ENCODE measurements around the gene LYVE1. TPM values are rescaled to one million over a fixed set of nuclear protein-coding genes. Genes with fewer than 3 reads are reported as not detected.

Gene LYVE1
- total RNA-seq, 2 donors from 2014 or later = 6.9 to 31.4 TPM

DNA sequence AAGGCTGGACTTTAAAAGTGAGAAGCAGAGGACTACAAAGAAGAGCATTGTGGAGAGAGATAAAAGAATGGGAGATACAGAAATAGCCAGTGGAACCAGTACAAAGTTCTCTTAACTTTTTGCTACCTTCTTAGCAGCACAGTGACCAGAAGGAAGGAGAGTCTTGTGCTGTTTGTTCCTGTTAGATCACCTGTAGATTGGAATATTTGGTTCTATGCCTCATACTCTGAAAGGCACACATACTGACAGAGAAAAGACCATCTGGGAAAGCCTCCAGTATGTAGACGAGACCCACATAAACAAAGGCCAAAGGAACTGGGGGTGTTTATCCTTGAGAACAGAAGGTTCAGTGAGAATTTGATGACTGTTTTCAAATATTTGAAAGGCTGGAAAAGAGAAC lies 46.2 kb downstream of the LYVE1 start:
- Histone ChIP-seq H3K4me1 (no peaks in the 10 kb centered on the region), H3K9me3 (no peaks in the 10 kb centered on the region), H3K36me3 (replicated peaks in 1 of 2; ENCODE audit: insufficient read depth in 1 of 2, low read depth in 2 of 2) (peaks cover 0 to 8% of the 10 kb centered on the region in 2 donors), H3K4me3 (no peak overlapping the region), H3K27ac (no peak overlapping the region), H3K27me3 (no peaks in the 10 kb centered on the region)
- no peak for TF ChIP-seq POLR2A (IDR thresholded peaks at IDR 0.05)
- TF ChIP-seq, protein P1, sequence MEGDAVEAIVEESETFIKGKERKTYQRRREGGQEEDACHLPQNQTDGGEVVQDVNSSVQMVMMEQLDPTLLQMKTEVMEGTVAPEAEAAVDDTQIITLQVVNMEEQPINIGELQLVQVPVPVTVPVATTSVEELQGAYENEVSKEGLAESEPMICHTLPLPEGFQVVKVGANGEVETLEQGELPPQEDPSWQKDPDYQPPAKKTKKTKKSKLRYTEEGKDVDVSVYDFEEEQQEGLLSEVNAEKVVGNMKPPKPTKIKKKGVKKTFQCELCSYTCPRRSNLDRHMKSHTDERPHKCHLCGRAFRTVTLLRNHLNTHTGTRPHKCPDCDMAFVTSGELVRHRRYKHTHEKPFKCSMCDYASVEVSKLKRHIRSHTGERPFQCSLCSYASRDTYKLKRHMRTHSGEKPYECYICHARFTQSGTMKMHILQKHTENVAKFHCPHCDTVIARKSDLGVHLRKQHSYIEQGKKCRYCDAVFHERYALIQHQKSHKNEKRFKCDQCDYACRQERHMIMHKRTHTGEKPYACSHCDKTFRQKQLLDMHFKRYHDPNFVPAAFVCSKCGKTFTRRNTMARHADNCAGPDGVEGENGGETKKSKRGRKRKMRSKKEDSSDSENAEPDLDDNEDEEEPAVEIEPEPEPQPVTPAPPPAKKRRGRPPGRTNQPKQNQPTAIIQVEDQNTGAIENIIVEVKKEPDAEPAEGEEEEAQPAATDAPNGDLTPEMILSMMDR (IDR thresholded peaks at IDR 0.05) = no peak
- 63 to 74% methylated on average over 1 of the region's 1 CpG for WGBS, 2 donors
- ATAC-seq (no peak), DNase-seq (no peak)
- intact Hi-C loops (cut with DNase I) = no loop called here

- peaks cover 0 to 8% of the 10 kb centered on the region in 2 donors for H3K36me3 ChIP-seq (replicated peaks in 1 of 2; ENCODE audit: insufficient read depth in 1 of 2, low read depth in 2 of 2)
- DNase-seq = no peak
Measured at GRCh38 chr11:10520562-10520961, 47.9 kb downstream of the LYVE1 start.

GRCh38 chr11:10519630-10520029 lies 48.8 kb downstream of the LYVE1 start:
- H3K36me3 ChIP-seq (replicated peaks in 1 of 2; ENCODE audit: insufficient read depth in 1 of 2, low read depth in 2 of 2) = peaks cover 0 to 6% of the 10 kb centered on the region in 2 donors
- H3K27me3 ChIP-seq = no peaks in the 10 kb centered on the region
- intact Hi-C loops (cut with DNase I) = no loop called here
- H3K9me3 ChIP-seq = no peaks in the 10 kb centered on the region
- H3K4me3 ChIP-seq = no peak overlapping the region
- no peak for ATAC-seq
- TF ChIP-seq POLR2A (IDR thresholded peaks at IDR 0.05) = no peak
- TF ChIP-seq, protein P1 (IDR thresholded peaks at IDR 0.05) = no peak
- H3K27ac ChIP-seq = no peak overlapping the region
- DNase-seq = no peak
- H3K4me1 ChIP-seq = no peaks in the 10 kb centered on the region
- 84 to 98% methylated on average over 2 of the region's 2 CpGs for WGBS, 2 donors

More at GRCh38 chr11:10520562-10520961, 47.9 kb downstream of the LYVE1 start:
- no peaks in the 10 kb centered on the region for H3K4me1 ChIP-seq
- intact Hi-C loops (cut with DNase I) = no loop called here
- no peaks in the 10 kb centered on the region for H3K9me3 ChIP-seq
- no peak overlapping the region for H3K4me3 ChIP-seq
- H3K27ac ChIP-seq = no peak overlapping the region
- no peaks in the 10 kb centered on the region for H3K27me3 ChIP-seq
- TF ChIP-seq, protein P1 (IDR thresholded peaks at IDR 0.05) = no peak
- TF ChIP-seq POLR2A (IDR thresholded peaks at IDR 0.05) = no peak
- 88 to 96% methylated on average over 2 of the region's 2 CpGs for WGBS, 2 donors
- ATAC-seq = no peak

- intact Hi-C loops (cut with DNase I) = no loop called here
- DNase-seq = no peak
- H3K9me3 ChIP-seq = no peaks in the 10 kb centered on the region
- TF ChIP-seq, protein P1 (IDR thresholded peaks at IDR 0.05) = no peak
- no peak for TF ChIP-seq POLR2A (IDR thresholded peaks at IDR 0.05)
- no peak overlapping the region for H3K27ac ChIP-seq
- H3K27me3 ChIP-seq = no peaks in the 10 kb centered on the region
- H3K4me3 ChIP-seq = no peak overlapping the region
- no peaks in the 10 kb centered on the region for H3K4me1 ChIP-seq
- peaks cover 0 to 4% of the 10 kb centered on the region in 2 donors for H3K36me3 ChIP-seq (replicated peaks in 1 of 2; ENCODE audit: insufficient read depth in 1 of 2, low read depth in 2 of 2)
- ATAC-seq = no peak
- WGBS, 2 donors = 90 to 94% methylated on average over 2 of the region's 2 CpGs
Measured at GRCh38 chr11:10518891-10519290, 49.6 kb downstream of the LYVE1 start.

DNA sequence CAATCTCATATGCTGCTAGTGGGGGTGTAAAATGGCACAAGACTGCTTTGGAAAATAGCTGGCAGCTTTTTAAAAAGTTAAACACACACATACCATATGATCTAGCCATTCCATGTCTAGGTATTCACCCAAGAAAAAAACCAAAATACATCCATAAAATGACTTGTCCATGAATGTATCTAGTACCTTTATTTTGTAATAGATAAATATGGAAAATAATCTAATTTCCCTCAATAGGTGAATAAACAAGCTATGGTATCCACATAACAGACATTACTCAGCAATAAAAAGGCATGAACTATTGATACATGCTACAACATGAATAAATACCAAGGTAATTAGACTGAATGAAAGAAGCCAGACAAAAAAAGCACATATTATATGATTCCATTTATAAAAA lies 50.3 kb downstream of the LYVE1 start:
- TF ChIP-seq, protein P1 (IDR thresholded peaks at IDR 0.05) = no peak
- no peak for TF ChIP-seq POLR2A (IDR thresholded peaks at IDR 0.05)
- ATAC-seq (no peak), DNase-seq (no peak)
- H3K36me3 ChIP-seq (replicated peaks in 1 of 2; ENCODE audit: insufficient read depth in 1 of 2, low read depth in 2 of 2) = peaks cover 0 to 4% of the 10 kb centered on the region in 2 donors
- no peak overlapping the region for H3K4me3 ChIP-seq
- H3K27ac ChIP-seq = no peak overlapping the region
- no peaks in the 10 kb centered on the region for H3K9me3 ChIP-seq
- no peaks in the 10 kb centered on the region for H3K27me3 ChIP-seq
- intact Hi-C loops (cut with DNase I) = no loop called here
- H3K4me1 ChIP-seq = no peaks in the 10 kb centered on the region
